ENCODE data around the gene ERVFRD-1. TPM values are rescaled to one million over a fixed set of nuclear protein-coding genes. Genes with fewer than 3 reads are reported as not detected.
A peak's percentile ranks its signal among the peaks of the same experiment; 100 is the strongest.

ERVFRD-1 gene
- total and polyA plus RNA-seq, 2 of the 13 experiments (the other 11 are each of a cell fraction or from before 2014, with no cell fraction given) = not detected

GRCh38 chr6:11093376-11093625, 18.2 kb downstream of the ERVFRD-1 start (continued):
- TF ChIP-seq AKNA (CRISPR knock-in tag; IDR thresholded peaks at IDR 0.05; ENCODE audit: borderline replicate concordance) = no peak; the same call in 1 of the 2 replicates
- no peak for TF ChIP-seq HES4 (CRISPR knock-in tag; IDR thresholded peaks at IDR 0.05; ENCODE audit: borderline replicate concordance)
- no peak for TF ChIP-seq FOXO4 (CRISPR knock-in tag; conservative IDR thresholded peaks at IDR 0.05)
- TF ChIP-seq NR3C1 (CRISPR knock-in tag; IDR thresholded peaks at IDR 0.05) = no peak
- TF ChIP-seq ZNF772 (CRISPR knock-in tag; IDR thresholded peaks at IDR 0.05) = peak; percentile 14; the same call in 1 of the 2 replicates
- no peak; the same call in 1 of the 2 replicates for TF ChIP-seq NRL (CRISPR knock-in tag; IDR thresholded peaks at IDR 0.05; ENCODE audit: borderline replicate concordance)
- no peak for TF ChIP-seq ZNF567 (CRISPR knock-in tag; IDR thresholded peaks at IDR 0.05; ENCODE audit: borderline replicate concordance)
- TF ChIP-seq CHD4 (IDR thresholded peaks at IDR 0.05; ENCODE audit: borderline replicate concordance, low read length) = no peak
- 0 out of 2 replicates have a peak, but pooled peaks have one; percentile 79 for TF ChIP-seq PRMT3 (CRISPR knock-in tag; IDR thresholded peaks at IDR 0.05; ENCODE audit: borderline replicate concordance, low read depth)
- TF ChIP-seq KDM1A (CRISPR knock-in tag; IDR thresholded peaks at IDR 0.05) = no peak
- no peak for TF ChIP-seq DZIP1 (CRISPR knock-in tag; IDR thresholded peaks at IDR 0.05)
- no peak for TF ChIP-seq ZFP62 (CRISPR knock-in tag; IDR thresholded peaks at IDR 0.05)
- TF ChIP-seq AGO2 (optimal IDR thresholded peaks at IDR 0.05; ENCODE audit: low read depth, low read length) = no peak
- TF ChIP-seq MIER2 (CRISPR knock-in tag; IDR thresholded peaks at IDR 0.05) = no peak; the same call in 1 of the 2 replicates
- no peak for TF ChIP-seq ZHX2 (IDR thresholded peaks at IDR 0.05; ENCODE audit: low read depth)
- no peak; the same call in 1 of the 2 replicates for TF ChIP-seq ZHX2 (CRISPR knock-in tag; IDR thresholded peaks at IDR 0.05; ENCODE audit: borderline replicate concordance)

All from HepG2 (cell line).